GM12878 (cell line): ENCODE data around the gene GRM1. TPM values are rescaled to one million over a fixed set of nuclear protein-coding genes. Genes with fewer than 3 reads are reported as not detected.

Experiments used
- ATAC-seq: fragments of 200-7000 bp; cut with Tn5 transposase; 3 replicates; pipeline ENCODE4 v1.9.1; 2020; ENCODE audit warnings: mild to moderate bottlenecking, moderate library complexity
- BruUV-seq: library from RNA; stranded (reverse); fragments of 400-500 nt; replicated peaks from 2 replicates; lab custom pipeline; 2021; lab: Mats Ljungman, UMichigan
- CTCF ChIA-PET: fragments of 300-600 bp; sonication (Branson Sonifier 250); formaldehyde crosslinking; extraction: SDS; loops from one replicate; lab custom pipeline; 2021; ENCODE audit warnings: inconsistent platforms; lab: Yijun Ruan, JAX
- POLR2A ChIA-PET: fragments of 350-600 bp; formaldehyde crosslinking; extraction: SDS; loops from one replicate; lab custom pipeline; 2021; ENCODE audit warnings: inconsistent platforms; lab: Charles Lee
- RAD21 ChIA-PET: fragments of 300-600 bp; sonication (Branson Sonifier 250); formaldehyde crosslinking; loops from one replicate; lab custom pipeline; 2023; ENCODE audit warnings: antibody characterized with exemption; ENCODE audit not compliant: unreplicated experiment; lab: Charles Lee
- SMC1A ChIA-PET: fragments of 300-600 bp; sonication (Branson Sonifier 250); formaldehyde crosslinking; loops from one replicate; lab custom pipeline; 2023; ENCODE audit not compliant: unreplicated experiment, uncharacterized antibody; lab: Charles Lee
- DNase-seq: peaks from one replicate; pipeline ENCODE4 v3.0.0-alpha.2; 2011; ENCODE audit warnings: low read depth, low spot score
- FAIRE-seq: peaks from 3 replicates; lab custom pipeline; 2011; peaks lifted over from hg19 to GRCh38; lab: Jason Lieb, UNC
- H2AFZ ChIP-seq: 2 replicates; pipeline ENCODE4 v1.6.0; 2011; ENCODE audit warnings: low read depth, low read length, control low read depth; ENCODE audit not compliant: control insufficient read depth
- H3K27ac ChIP-seq: 2 replicates; pipeline ENCODE4 v1.5.1; 2011; ENCODE audit warnings: control low read depth; ENCODE audit not compliant: control insufficient read depth, insufficient read depth
- H3K27me3 ChIP-seq, 2 experiments: replicated peaks in 1 of 2; 2 replicates each; pipeline versions ENCODE4 v1.6.0 to v1.6.1; 2011; ENCODE audit warnings: low read length in 1 of 2; ENCODE audit not compliant: control insufficient read depth in 2 of 2, insufficient read depth in 2 of 2
- H3K36me3 ChIP-seq, 2 experiments: 2 replicates each; pipeline ENCODE4 v1.5.1; 2011; ENCODE audit warnings: low read length in 1 of 2; ENCODE audit not compliant: control insufficient read depth in 2 of 2, insufficient read depth in 2 of 2
- H3K4me1 ChIP-seq: 2 replicates; pipeline ENCODE4 v1.6.1; 2011; ENCODE audit warnings: mild to moderate bottlenecking, low read length, moderate library complexity, mixed read lengths; ENCODE audit not compliant: control insufficient read depth, insufficient read depth
- H3K4me2 ChIP-seq: 2 replicates; pipeline ENCODE4 v1.6.0; 2011; ENCODE audit warnings: control low read depth; ENCODE audit not compliant: control insufficient read depth, insufficient read depth
- H3K4me3 ChIP-seq: fragments of 200-600 bp; sonication (generic); 2 replicates; pipeline ENCODE4 v1.5.1; 2016
- H3K79me2 ChIP-seq: 2 replicates; pipeline ENCODE4 v1.6.0; 2011; ENCODE audit warnings: low read length; ENCODE audit not compliant: control insufficient read depth, insufficient read depth
- H3K9ac ChIP-seq: 2 replicates; pipeline ENCODE4 v1.8.0; 2011; ENCODE audit warnings: low read length, control low read depth, mixed read lengths; ENCODE audit not compliant: control insufficient read depth, insufficient read depth
- H3K9me3 ChIP-seq: replicated peaks from 3 replicates; pipeline ENCODE4 v1.5.1; 2011; ENCODE audit warnings: mild to moderate bottlenecking, low read length; ENCODE audit not compliant: control insufficient read depth, insufficient read depth
- H4K20me1 ChIP-seq: 2 replicates; pipeline ENCODE4 v1.6.0; 2011; ENCODE audit not compliant: control insufficient read depth, insufficient read depth
- JUNB ChIP-seq: IDR thresholded peaks from 2 replicates; pipeline ENCODE4 v1.6.1; 2016; ENCODE audit warnings: antibody characterized with exemption, mild to moderate bottlenecking
- NFXL1 ChIP-seq: fragments of 450-650 bp; IDR thresholded peaks from 2 replicates; pipeline ENCODE4 v1.6.1; 2017; ENCODE audit warnings: antibody characterized with exemption, mild to moderate bottlenecking, borderline replicate concordance
- NR2F1 ChIP-seq: fragments of 450-650 bp; conservative IDR thresholded peaks from 2 replicates; pipeline ENCODE4 v1.6.1; 2017; ENCODE audit warnings: mild to moderate bottlenecking
- NRF1 ChIP-seq: conservative IDR thresholded peaks from 2 replicates; pipeline ENCODE4 v1.6.1; 2011; ENCODE audit warnings: mild to moderate bottlenecking, low read depth, low read length, improper control_type of control experiment
- POU2F2 ChIP-seq: IDR thresholded peaks from 3 replicates; pipeline ENCODE4 v1.6.1; 2011; ENCODE audit warnings: low read depth, mild to moderate bottlenecking, low read length, borderline replicate concordance
- RAD51 ChIP-seq: fragments of 450-650 bp; IDR thresholded peaks from 2 replicates; pipeline ENCODE4 v1.6.1; 2016; ENCODE audit warnings: moderate library complexity, mild to moderate bottlenecking, inconsistent platforms
- SIN3A ChIP-seq: IDR thresholded peaks from 2 replicates; pipeline ENCODE4 v1.6.1; 2012; ENCODE audit warnings: low read depth, low read length, improper control_type of control experiment
- SREBF2 ChIP-seq: IDR thresholded peaks from 2 replicates; pipeline ENCODE4 v1.6.1; 2012; ENCODE audit warnings: mild to moderate bottlenecking, low read length
- YY1 ChIP-seq: IDR thresholded peaks from 2 replicates; pipeline ENCODE4 v1.6.1; 2011; ENCODE audit warnings: low read depth, mild to moderate bottlenecking, low read length
- ZNF384 ChIP-seq: IDR thresholded peaks from 2 replicates; pipeline ENCODE4 v1.6.1; 2012; ENCODE audit warnings: low read depth, mild to moderate bottlenecking, low read length, improper control_type of control experiment, borderline replicate concordance
- WGBS: methylation state at CpG from one replicate; pipeline ENCODE4 v1.1.6; 2016; ENCODE audit warnings: low lambda C conversion rate; ENCODE audit not compliant: insufficient replicate concordance, insufficient coverage; ENCODE audit errors: missing lambda C conversion rate; 5-methylcytosine and 5-hydroxymethylcytosine counted together
- in situ Hi-C: fragments of 300-500 bp; cut with MboI; formaldehyde crosslinking; loops from 9 replicates; pipeline ENCODE4 v1.14.3; 2018; ENCODE audit warnings: mixed read lengths
- intact Hi-C: fragments of 100-400 bp; cut with micrococcal nuclease; formaldehyde crosslinking; loops from one replicate; pipeline ENCODE4 v1.14.2; 2022; ENCODE audit not compliant: unreplicated experiment
- polyA plus RNA-seq, 11 experiments: library from polyadenylated mRNA; depleted of rRNA in 4 of 11; unstranded in 6 of 11; stranded (reverse) in 5 of 11; fragments of >200 nt; fragmentation: Nextera tagmentation in 4 of 11; fragmentation: Illumina TruSeq in 1 of 11; extraction: Ambion mirVana in 4 of 11; extraction: Trizol in 1 of 11; gene quantifications; 1 replicate in 1 of 11; 2 replicates in 10 of 11; pipeline versions ENCODE4 v1.2.1 to v1.2.3, GENCODE V29; 2011 to 2016; ENCODE audit warnings: inconsistent platforms in 2 of 11, missing spikeins in 2 of 11, low read depth in 1 of 11
- total RNA-seq, 4 experiments: library from RNA; depleted of rRNA in 3 of 4; stranded (reverse); fragments of >200 nt in 3 of 4; fragmentation: Illumina TruSeq in 1 of 4; extraction: Trizol in 1 of 4; gene quantifications; 2 replicates each; pipeline versions ENCODE4 v1.2.1 to v1.2.3, GENCODE V29; 2013 to 2021
- TF ChIP-seq, protein P1 (sequence below): fragments of 450-650 bp; IDR thresholded peaks from 2 replicates; pipeline ENCODE4 v1.6.1; 2017; ENCODE audit warnings: mild to moderate bottlenecking, moderate library complexity

GRM1 gene
- total and polyA plus RNA-seq, 10 of the 15 experiments (the other 5 are each of a cell fraction or from before 2014, with no cell fraction given), result 0.04 TPM; not detected in 9

DNA sequence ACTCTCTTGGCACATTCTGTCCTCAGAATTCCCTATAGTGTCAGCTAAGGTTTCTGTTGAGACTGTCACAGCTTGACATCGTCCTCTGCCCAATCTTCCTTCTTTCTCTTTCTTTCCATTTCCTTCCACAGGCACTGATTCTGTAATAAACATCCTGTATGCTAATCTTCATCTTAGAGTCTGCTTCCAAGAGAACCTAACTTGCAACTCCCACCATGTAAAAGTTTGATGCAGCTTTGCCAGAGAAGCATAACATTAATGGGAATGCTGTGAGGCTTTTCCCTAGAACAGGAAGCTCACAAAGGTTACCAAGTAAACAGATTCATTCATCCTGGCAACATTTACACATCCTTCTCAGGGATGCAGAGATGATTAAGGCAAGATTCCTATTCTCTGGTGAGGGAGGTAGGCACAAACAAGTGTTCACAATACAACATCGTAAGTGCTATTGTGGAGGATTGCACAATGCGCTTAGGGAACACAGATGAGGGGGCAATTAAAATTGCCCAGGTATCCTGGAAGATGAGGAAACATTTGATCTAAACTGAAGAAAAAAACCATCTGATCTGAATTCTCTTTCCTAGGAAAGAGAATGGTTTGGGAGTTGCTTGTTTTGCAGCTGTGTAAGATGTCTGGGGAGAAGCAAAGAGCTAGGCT lies 74.7 kb downstream of the GRM1 start:
- H3K36me3 ChIP-seq, result no peaks in the 10 kb centered on the region
- H4K20me1 ChIP-seq, result no peaks in the 10 kb centered on the region
- in situ Hi-C loops, result no loop called here
- ChIA-PET SMC1A (no interaction called here), RAD21 (no interaction called here), POLR2A (no interaction called here), CTCF (no interaction called here)
- no peak for TF ChIP-seq POU2F2
- TF ChIP-seq NRF1, result no peak
- H3K4me2 ChIP-seq, result no peak overlapping the region
- BruUV-seq, result no TSS peak
- H3K27ac ChIP-seq, result no peak overlapping the region
- 65% methylated on average over 3 of the region's 3 CpGs for WGBS
- FAIRE-seq (no peak), DNase-seq (no peak), ATAC-seq (no peak)
- no peak overlapping the region for H2AFZ ChIP-seq
- no peaks in the 10 kb centered on the region for H3K4me1 ChIP-seq
- H3K79me2 ChIP-seq, result no peaks in the 10 kb centered on the region
- no peaks in the 10 kb centered on the region; a peak in 2 of 4 replicates for H3K27me3 ChIP-seq
- no peak overlapping the region for H3K4me3 ChIP-seq
- H3K9ac ChIP-seq, result no peak overlapping the region
- intact Hi-C loops, result no loop called here
- H3K9me3 ChIP-seq, result no peaks in the 10 kb centered on the region

DNA sequence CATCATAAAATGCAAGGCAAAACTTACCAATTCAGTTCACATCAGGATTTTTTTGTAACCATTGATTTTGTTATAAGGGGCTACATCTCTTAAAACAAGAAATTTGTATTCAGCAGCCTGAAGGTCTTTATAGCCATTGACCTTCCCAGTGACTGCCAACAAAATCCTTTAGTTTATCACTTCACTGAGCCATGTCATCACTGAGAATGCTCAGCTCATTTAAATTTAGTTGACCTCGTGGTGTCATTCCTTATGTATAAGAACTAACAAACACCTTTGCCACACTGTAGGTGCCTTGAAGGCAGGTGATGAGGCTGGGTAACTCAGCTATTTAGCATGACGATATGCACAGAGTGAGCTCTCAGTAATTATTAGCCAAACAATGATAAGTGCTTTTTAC lies 77.7 kb downstream of the GRM1 start:
- ChIA-PET POLR2A (no interaction called here), RAD21 (no interaction called here), CTCF (no interaction called here), SMC1A (no interaction called here)
- no peak for TF ChIP-seq NR2F1
- no peak for TF ChIP-seq ZNF384
- no peak for TF ChIP-seq RAD51
- TF ChIP-seq, protein P1, sequence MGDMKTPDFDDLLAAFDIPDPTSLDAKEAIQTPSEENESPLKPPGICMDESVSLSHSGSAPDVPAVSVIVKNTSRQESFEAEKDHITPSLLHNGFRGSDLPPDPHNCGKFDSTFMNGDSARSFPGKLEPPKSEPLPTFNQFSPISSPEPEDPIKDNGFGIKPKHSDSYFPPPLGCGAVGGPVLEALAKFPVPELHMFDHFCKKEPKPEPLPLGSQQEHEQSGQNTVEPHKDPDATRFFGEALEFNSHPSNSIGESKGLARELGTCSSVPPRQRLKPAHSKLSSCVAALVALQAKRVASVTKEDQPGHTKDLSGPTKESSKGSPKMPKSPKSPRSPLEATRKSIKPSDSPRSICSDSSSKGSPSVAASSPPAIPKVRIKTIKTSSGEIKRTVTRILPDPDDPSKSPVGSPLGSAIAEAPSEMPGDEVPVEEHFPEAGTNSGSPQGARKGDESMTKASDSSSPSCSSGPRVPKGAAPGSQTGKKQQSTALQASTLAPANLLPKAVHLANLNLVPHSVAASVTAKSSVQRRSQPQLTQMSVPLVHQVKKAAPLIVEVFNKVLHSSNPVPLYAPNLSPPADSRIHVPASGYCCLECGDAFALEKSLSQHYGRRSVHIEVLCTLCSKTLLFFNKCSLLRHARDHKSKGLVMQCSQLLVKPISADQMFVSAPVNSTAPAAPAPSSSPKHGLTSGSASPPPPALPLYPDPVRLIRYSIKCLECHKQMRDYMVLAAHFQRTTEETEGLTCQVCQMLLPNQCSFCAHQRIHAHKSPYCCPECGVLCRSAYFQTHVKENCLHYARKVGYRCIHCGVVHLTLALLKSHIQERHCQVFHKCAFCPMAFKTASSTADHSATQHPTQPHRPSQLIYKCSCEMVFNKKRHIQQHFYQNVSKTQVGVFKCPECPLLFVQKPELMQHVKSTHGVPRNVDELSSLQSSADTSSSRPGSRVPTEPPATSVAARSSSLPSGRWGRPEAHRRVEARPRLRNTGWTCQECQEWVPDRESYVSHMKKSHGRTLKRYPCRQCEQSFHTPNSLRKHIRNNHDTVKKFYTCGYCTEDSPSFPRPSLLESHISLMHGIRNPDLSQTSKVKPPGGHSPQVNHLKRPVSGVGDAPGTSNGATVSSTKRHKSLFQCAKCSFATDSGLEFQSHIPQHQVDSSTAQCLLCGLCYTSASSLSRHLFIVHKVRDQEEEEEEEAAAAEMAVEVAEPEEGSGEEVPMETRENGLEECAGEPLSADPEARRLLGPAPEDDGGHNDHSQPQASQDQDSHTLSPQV, result no peak
- no peak for TF ChIP-seq YY1
- TF ChIP-seq JUNB, result no peak
- no peak for TF ChIP-seq SIN3A
- TF ChIP-seq SREBF2, result no peak
- no peak for TF ChIP-seq NFXL1
- no TSS peak for BruUV-seq
- DNase-seq, result no peak
- Histone ChIP-seq H3K9me3 (no peaks in the 10 kb centered on the region), H4K20me1 (no peaks in the 10 kb centered on the region), H3K9ac (no peak overlapping the region), H3K4me1 (no peaks in the 10 kb centered on the region), H3K27me3 (no peaks in the 10 kb centered on the region; a peak in 2 of 4 replicates), H3K4me2 (no peak overlapping the region), H3K4me3 (no peak overlapping the region), H3K27ac (no peak overlapping the region), H3K36me3 (no peaks in the 10 kb centered on the region), H3K79me2 (no peaks in the 10 kb centered on the region), H2AFZ (no peak overlapping the region)
- no peak for ATAC-seq
- in situ Hi-C loops, result no loop called here
- intact Hi-C loops, result no loop called here
- WGBS, result 0% methylated on average over 2 of the region's 2 CpGs
- FAIRE-seq, result no peak
